ENCODE data around the gene HOTAIR. TPM values are rescaled to one million over a fixed set of nuclear protein-coding genes. Genes with fewer than 3 reads are reported as not detected.

The HOTAIR gene
- total and polyA plus RNA-seq, 4 donors: not detected

- TF ChIP-seq ZBTB33 (IDR thresholded peaks at IDR 0.05) (no peak), FOXA2 (IDR thresholded peaks at IDR 0.05) (no peak), RAD21 (IDR thresholded peaks at IDR 0.05) (no peak)
These were observed 5.5 kb upstream of the HOTAIR start (continued) for GRCh38 chr12:53980104-53980801.

- TF ChIP-seq YY1 (IDR thresholded peaks at IDR 0.05): no peak
- TF ChIP-seq REST (IDR thresholded peaks at IDR 0.05): no peak
- TF ChIP-seq HNF4A (conservative IDR thresholded peaks at IDR 0.05): no peak
- no peak for TF ChIP-seq EGR1 (IDR thresholded peaks at IDR 0.05; ENCODE audit: low read depth in 2 of 2)
- no peak for TF ChIP-seq CTCF (IDR thresholded peaks at IDR 0.05; ENCODE audit: low read depth, low read length, missing input control)
- TF ChIP-seq MAX (IDR thresholded peaks at IDR 0.05): no peak
- no peak for TF ChIP-seq NR2F2 (IDR thresholded peaks at IDR 0.05)
- TF ChIP-seq TAF1 (conservative IDR thresholded peaks at IDR 0.05): no peak
- no peak for TF ChIP-seq RXRA (IDR thresholded peaks at IDR 0.05)
- Histone ChIP-seq H3K27ac (ENCODE audit: low read depth in 1 of 2, low read length in 2 of 2) (no peak overlapping the region), H3K4me3 (ENCODE audit: low read depth in 1 of 3, low read length in 3 of 3) (no peak overlapping the region), H3K27me3 (ENCODE audit: control insufficient read depth in 4 of 4, insufficient read depth in 4 of 4, low read length in 3 of 4) (peaks cover 13 to 43% (median 27%) of the 10 kb centered on the region in 4 donors), H3K4me1 (ENCODE audit: control insufficient read depth in 4 of 4, insufficient read depth in 4 of 4, low read length in 3 of 4) (peaks cover 0 to 10% (median 4%) of the 10 kb centered on the region in 4 donors), H3K9me3 (ENCODE audit: control insufficient read depth in 4 of 4, low read length in 3 of 4) (peaks cover 0 to 3% (median 0%) of the 10 kb centered on the region in 4 donors), H3K36me3 (ENCODE audit: control insufficient read depth in 4 of 4, insufficient read depth in 3 of 4, low read depth in 1 of 4, low read length in 3 of 4) (no peaks in the 10 kb centered on the region), H3K9ac (ENCODE audit: low read depth in 1 of 2, low read length in 2 of 2) (no peak overlapping the region)
- 10% methylated on average over 15 of the region's 15 CpGs for WGBS
- no peak for DNase-seq (ENCODE audit: low spot score)
These were observed 4.0 kb upstream of the HOTAIR start for GRCh38 chr12:53978477-53979356.
